HAP-1 (cell line): ENCODE data around the gene SH3GLB1.

ENCODE experiments used
- DNase-seq, 2 experiments: peaks; one replicate each; pipeline ENCODE4 v3.0.0-alpha.2; 2016 to 2020; ENCODE audit warnings: low spot score in 2 of 2
- H3K27me3 ChIP-seq: fragments of 250-450 bp; sonication (Bioruptor Pico); 2 replicates; pipeline ENCODE4 v1.5.1; 2020; ENCODE audit warnings: low read depth, mild to moderate bottlenecking, moderate library complexity
- H3K36me3 ChIP-seq: fragments of 250-450 bp; sonication (Bioruptor Pico); replicated peaks from 2 replicates; pipeline ENCODE4 v1.5.1; 2020; ENCODE audit warnings: mild to moderate bottlenecking
- H3K4me1 ChIP-seq: fragments of 250-450 bp; sonication (Bioruptor Pico); 2 replicates; pipeline ENCODE4 v1.5.1; 2020; ENCODE audit warnings: mild to moderate bottlenecking
- H3K4me3 ChIP-seq: fragments of 250-450 bp; sonication (Bioruptor Pico); 2 replicates; pipeline ENCODE4 v1.5.1; 2020; ENCODE audit warnings: mild to moderate bottlenecking, moderate library complexity
- H3K9me3 ChIP-seq: fragments of 250-450 bp; sonication (Bioruptor Pico); 2 replicates; pipeline ENCODE4 v1.5.1; 2020; ENCODE audit warnings: mild to moderate bottlenecking, moderate library complexity
- in situ Hi-C: fragments of 300-500 bp; cut with MboI; formaldehyde crosslinking; loops from 3 replicates; pipeline ENCODE4 v1.14.3; 2020; ENCODE audit warnings: low sequenced_read_pairs, inconsistent platforms, mixed read lengths

Gene SH3GLB1

DNA sequence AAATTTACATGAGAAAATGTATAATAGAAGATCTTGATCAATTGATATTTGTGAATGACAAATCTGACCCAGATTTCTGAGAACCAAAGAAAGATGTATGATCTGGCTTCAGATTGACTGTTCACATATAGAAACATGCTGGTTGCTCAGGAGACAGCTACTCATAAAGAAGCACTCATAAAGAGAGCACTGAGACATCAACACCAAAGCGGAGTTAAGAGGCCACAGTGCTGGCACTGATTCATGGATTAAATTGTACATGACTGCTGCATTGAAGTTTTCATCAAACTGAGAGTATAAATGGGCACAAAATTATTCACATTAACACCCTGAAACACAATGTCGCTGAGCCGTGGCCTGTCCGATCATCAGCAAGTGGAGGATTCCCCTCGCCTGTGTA, 46.2 kb downstream of the SH3GLB1 start:
- H3K36me3 ChIP-seq = no peaks in the 10 kb centered on the region
- H3K4me3 ChIP-seq = no peak overlapping the region
- no peaks in the 10 kb centered on the region for H3K9me3 ChIP-seq
- no peaks in the 10 kb centered on the region for H3K27me3 ChIP-seq
- no peaks in the 10 kb centered on the region for H3K4me1 ChIP-seq
- DNase-seq = no peak
- in situ Hi-C loops = no loop called here

DNA sequence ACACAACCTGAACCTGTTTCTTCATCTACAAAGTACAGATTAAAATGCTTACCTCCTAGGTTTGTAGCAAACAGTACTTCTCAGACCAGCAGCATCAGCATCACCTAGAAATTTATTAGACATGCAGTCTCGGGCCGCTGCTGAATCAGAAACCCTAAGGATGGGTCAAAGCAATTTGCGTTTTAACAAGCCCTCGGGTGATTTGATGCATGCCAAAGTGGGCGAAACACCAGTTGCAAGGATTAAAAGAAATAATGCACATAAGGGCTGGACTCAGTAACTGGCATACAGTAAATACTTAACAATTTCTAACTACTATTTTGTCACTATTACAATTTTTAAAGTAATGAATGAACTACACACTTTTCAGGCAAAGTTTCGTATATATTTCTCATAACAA, 47.5 kb downstream of the SH3GLB1 start:
- Histone ChIP-seq H3K9me3 (no peaks in the 10 kb centered on the region), H3K36me3 (no peaks in the 10 kb centered on the region), H3K4me3 (no peak overlapping the region), H3K27me3 (no peaks in the 10 kb centered on the region), H3K4me1 (no peaks in the 10 kb centered on the region)
- no peak for DNase-seq
- in situ Hi-C loops = no loop called here

DNA sequence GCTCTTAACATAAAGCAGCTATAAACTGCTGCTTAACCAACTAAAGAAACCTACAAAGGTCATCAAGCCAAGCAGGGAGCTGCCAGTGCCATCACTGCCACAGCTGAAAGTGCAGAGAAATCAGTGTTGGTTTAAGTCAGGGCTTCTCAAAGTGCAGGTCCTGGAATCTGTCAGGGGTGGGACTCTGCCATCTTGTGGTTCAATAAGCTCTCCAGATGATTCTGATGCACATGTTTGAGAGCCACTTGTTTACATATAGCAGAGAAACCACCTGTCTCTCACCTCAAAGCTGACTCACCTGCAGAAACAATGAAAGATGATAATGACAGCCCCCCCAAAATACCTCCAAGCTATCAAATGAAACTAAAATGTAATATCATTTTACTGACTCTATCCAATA, 49.3 kb downstream of the SH3GLB1 start:
- H3K4me3 ChIP-seq = no peak overlapping the region
- no peak for DNase-seq
- no peaks in the 10 kb centered on the region for H3K36me3 ChIP-seq
- no peaks in the 10 kb centered on the region for H3K9me3 ChIP-seq
- no peaks in the 10 kb centered on the region for H3K27me3 ChIP-seq
- in situ Hi-C loops = no loop called here
- H3K4me1 ChIP-seq = no peaks in the 10 kb centered on the region

DNA sequence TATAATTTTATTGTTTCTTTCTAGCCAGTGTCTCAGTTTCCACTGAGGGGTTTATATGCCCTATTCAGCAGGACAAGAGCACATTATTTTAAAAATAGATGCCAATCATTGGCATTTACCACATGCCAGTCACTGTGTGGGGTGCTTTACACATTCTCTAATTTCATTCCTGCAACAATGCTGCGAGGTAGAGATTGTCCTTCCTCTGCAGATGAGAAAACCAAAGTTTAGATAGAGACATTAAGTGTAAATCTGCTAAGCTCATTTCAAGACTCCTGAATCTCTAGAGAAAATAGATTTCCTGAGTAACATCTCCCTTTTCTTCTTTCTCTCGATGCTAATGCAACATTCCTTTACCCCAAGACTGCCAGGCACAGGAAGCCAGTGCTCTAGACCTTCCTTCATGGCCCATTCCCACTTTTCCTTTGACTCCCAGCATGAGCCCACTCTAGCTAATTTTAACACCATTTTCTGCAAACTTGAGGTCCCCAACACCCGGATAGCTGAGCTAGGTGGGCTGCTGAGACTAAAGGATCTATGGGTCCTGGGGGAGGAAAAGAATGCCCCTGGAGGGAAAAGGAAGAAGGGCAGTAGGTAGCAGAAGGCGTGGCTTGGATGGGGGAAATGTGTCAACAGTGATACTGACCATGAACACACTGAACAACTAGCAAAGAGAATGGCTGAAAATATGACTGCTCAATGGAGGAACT, 50.0 kb downstream of the SH3GLB1 start:
- no peaks in the 10 kb centered on the region for H3K4me1 ChIP-seq
- no peaks in the 10 kb centered on the region for H3K9me3 ChIP-seq
- H3K36me3 ChIP-seq = no peaks in the 10 kb centered on the region
- H3K4me3 ChIP-seq = no peak overlapping the region
- in situ Hi-C loops = no loop called here
- no peak for DNase-seq
- H3K27me3 ChIP-seq = no peaks in the 10 kb centered on the region

DNA sequence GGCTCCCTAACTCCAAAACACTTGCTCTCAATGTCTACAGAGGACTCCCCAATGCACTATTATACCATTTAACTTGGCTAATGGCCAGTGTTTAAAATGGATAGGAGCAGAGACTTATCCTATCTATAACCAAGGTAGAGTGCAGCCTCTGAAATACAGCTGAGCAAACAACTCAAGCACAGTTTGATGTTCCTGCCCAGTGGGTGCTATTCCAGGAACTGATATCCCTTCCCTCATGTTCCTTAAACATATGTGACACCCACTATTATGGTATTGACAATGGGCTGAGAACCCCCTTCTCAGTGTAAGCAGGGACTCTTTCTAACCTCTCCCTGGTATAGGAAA, 51.7 kb downstream of the SH3GLB1 start:
- H3K9me3 ChIP-seq = no peaks in the 10 kb centered on the region
- H3K27me3 ChIP-seq = no peaks in the 10 kb centered on the region
- H3K4me3 ChIP-seq = no peak overlapping the region
- in situ Hi-C loops = no loop called here
- H3K36me3 ChIP-seq = no peaks in the 10 kb centered on the region
- H3K4me1 ChIP-seq = no peaks in the 10 kb centered on the region
- no peak for DNase-seq

DNA sequence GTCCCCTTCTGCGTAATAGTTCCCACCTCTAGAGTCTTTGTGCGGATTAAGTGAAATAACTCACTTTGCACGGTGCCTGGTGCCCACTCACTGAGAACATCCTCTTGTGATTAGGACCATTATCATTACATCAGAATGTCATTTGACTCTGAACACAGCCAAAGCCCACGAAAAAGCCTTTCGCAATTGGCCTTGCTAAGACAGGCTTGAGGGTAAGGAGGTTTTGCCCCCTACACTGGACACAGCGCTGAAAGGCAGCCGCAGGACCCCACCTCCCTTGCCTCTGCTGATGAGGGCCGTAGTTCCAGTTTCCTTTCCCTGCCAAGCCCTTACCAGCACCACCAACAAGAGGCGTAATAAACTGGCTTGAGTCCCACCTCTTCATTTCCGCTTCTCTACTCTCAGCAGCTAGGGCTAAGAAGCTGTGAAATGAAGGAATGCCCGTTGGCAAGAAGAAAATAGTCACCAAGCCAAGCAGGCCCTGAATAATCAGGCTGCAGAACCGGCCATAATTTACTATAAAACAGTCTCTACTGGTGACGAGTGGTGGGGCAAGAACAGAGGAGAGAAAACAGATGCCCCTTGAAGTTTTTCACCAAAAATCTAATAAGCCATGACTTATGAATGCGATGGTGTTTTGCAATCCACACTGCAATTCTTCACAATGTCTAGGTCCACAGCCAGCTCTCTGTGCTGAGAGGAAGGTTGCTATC, 53.1 kb downstream of the SH3GLB1 start:
- in situ Hi-C loops = no loop called here
- DNase-seq = no peak

DNA sequence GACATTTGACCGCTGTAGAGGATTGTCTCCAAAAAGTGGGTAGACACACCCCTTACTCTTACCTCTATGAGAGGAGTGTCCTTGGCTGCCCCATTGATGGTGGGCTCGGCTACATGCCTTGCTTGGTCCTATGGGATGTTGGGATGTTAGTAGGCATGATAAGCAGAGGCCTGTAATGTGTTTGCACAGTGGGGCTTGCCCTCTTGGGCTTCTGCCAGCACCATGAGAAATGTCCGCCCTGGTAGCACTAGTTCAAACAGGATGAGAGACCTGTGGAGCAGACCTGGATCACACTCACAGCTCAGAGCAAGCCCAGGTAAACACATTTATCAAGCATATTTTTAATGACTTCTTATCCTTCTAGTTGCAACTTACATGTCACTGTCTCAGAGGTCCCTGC, 54.2 kb downstream of the SH3GLB1 start:
- DNase-seq = no peak
- in situ Hi-C loops = no loop called here
- no peaks in the 10 kb centered on the region for H3K4me1 ChIP-seq

More for the DNA sequence above, 53.1 kb downstream of the SH3GLB1 start:
- H3K4me3 ChIP-seq = no peak overlapping the region
- H3K4me1 ChIP-seq = no peaks in the 10 kb centered on the region
- no peaks in the 10 kb centered on the region for H3K36me3 ChIP-seq
- no peaks in the 10 kb centered on the region for H3K9me3 ChIP-seq
- H3K27me3 ChIP-seq = no peaks in the 10 kb centered on the region

DNA sequence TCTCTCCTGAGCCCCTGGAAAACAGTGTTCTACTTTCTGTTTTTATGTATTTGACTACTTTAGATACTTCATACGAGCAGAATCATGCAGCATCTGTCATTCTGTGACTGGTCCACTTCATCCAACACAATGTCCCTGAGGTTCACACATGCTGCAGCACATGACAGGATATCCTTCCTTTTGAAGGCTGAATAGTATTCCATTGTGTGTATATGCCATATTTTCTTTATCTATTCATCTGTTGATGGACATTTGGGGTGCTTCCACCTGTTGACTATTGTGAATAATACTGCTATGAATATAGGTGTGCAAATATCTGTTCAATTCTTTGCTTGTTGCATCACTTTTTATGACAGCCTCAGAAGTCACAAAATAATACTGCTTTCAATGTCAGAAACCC, 55.8 kb downstream of the SH3GLB1 start:
- Histone ChIP-seq H3K36me3 (no peaks in the 10 kb centered on the region), H3K9me3 (no peaks in the 10 kb centered on the region), H3K4me3 (no peak overlapping the region), H3K4me1 (no peaks in the 10 kb centered on the region), H3K27me3 (no peaks in the 10 kb centered on the region)
- in situ Hi-C loops = no loop called here
- no peak for DNase-seq

More for the DNA sequence above, 54.2 kb downstream of the SH3GLB1 start:
- Histone ChIP-seq H3K36me3 (no peaks in the 10 kb centered on the region), H3K27me3 (no peaks in the 10 kb centered on the region), H3K4me3 (no peak overlapping the region), H3K9me3 (no peaks in the 10 kb centered on the region)

DNA sequence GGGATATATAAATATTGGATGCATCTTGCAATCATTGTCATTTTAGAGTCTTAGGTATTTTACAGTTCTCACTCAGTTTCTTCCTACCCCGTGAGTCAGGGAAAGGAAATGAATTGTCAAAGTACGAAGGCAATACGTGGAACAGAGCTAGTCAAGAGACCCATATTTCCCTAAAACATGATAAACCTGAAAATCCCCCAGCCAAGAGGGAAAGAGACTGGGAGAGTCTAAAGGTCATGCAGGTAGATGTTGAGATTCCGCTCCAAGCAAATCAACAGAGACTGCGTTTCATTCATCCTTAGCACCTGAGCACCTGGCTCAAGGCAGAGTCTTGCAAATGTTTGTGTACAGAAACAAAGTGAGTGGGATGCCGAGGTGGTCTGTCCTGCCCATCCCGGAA, 58.0 kb downstream of the SH3GLB1 start:
- in situ Hi-C loops = no loop called here
- no peaks in the 10 kb centered on the region for H3K27me3 ChIP-seq
- H3K36me3 ChIP-seq = no peaks in the 10 kb centered on the region
- no peak for DNase-seq
- no peaks in the 10 kb centered on the region for H3K4me1 ChIP-seq
- no peaks in the 10 kb centered on the region for H3K9me3 ChIP-seq
- H3K4me3 ChIP-seq = no peak overlapping the region

DNA sequence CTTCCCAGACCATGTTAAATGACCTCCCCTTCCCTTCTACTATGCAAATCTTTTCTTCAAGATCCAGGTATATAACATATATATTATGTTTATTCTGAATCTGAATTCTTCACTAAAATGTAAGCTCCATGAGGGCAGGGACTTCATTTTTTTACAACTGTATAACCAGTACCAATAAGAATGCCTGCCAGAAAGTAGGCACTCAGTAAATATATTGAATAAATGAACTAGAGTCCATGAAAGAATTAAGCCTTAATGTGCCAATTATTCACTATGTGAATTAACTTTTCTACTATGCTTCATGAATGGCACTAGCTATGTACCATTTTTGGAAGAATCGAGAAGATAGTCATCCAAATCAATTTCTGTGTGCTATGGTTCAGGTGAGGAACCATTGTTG, 60.1 kb downstream of the SH3GLB1 start:
- Histone ChIP-seq H3K36me3 (no peaks in the 10 kb centered on the region), H3K4me1 (no peaks in the 10 kb centered on the region), H3K9me3 (no peaks in the 10 kb centered on the region), H3K4me3 (no peak overlapping the region), H3K27me3 (no peaks in the 10 kb centered on the region)
- no peak for DNase-seq
- in situ Hi-C loops = no loop called here

DNA sequence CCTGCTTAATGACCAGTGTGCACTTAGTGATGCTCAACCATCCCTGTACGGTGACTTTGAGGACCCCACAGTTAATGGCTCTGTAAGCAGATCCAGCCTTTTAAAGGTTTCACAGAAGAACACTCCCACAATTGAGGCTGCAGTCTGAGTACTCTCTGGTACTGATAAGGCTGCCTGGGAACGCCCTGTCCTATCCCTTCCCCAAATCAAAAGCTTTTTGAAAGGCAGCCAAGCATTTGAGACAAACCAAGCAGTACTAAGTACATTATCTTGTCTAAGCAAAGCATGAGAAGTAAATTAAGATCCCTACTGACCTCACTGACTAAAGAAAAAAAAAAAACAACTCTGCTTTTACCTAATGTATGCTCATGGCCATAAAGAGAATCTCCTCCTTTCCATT, 60.7 kb downstream of the SH3GLB1 start:
- Histone ChIP-seq H3K9me3 (no peaks in the 10 kb centered on the region), H3K4me1 (no peaks in the 10 kb centered on the region), H3K36me3 (no peaks in the 10 kb centered on the region), H3K4me3 (no peak overlapping the region), H3K27me3 (no peaks in the 10 kb centered on the region)
- in situ Hi-C loops = no loop called here
- no peak for DNase-seq

DNA sequence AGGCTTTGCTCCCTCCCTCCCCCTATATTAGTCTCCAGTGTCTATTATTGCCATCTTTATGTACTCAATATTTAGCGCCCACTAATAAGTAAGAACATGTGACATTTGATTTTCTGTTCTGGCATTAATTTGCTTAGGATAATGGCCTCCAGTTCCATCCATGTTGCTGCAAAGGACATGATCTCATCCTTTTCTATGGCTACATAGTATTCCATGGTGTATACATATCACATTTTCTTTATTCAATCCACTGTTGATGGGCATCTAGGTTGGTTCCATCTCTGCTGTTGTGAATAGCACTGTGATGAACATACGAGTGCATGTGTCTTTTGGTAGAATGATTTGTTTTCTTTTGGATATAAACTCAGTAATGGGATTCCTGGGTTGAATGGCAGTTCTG, 61.3 kb downstream of the SH3GLB1 start:
- in situ Hi-C loops = no loop called here
- Histone ChIP-seq H3K36me3 (no peaks in the 10 kb centered on the region), H3K9me3 (no peaks in the 10 kb centered on the region), H3K27me3 (no peaks in the 10 kb centered on the region), H3K4me1 (no peaks in the 10 kb centered on the region), H3K4me3 (no peak overlapping the region)
- no peak for DNase-seq

DNA sequence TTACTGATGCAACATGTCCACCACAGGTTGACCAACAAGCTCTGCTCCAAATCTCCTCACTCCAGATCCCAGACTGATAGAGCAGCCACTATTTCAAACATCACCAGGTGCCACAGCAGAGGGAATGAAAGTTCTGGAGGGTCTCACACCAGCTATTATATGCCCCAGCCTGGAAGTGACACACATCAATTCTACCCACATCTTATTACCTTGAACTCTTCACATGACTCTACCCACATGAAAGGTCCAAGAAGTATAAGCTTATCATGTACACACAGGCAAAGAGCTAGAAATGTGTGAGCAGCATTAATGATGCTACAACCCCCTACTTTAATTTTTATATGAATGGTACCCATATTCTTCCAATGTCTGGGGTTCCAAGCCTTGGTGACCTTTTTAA, 64.2 kb downstream of the SH3GLB1 start:
- Histone ChIP-seq H3K4me1 (no peaks in the 10 kb centered on the region), H3K27me3 (no peaks in the 10 kb centered on the region), H3K36me3 (no peaks in the 10 kb centered on the region), H3K4me3 (no peak overlapping the region), H3K9me3 (no peaks in the 10 kb centered on the region)
- DNase-seq = no peak
- in situ Hi-C loops = no loop called here

DNA sequence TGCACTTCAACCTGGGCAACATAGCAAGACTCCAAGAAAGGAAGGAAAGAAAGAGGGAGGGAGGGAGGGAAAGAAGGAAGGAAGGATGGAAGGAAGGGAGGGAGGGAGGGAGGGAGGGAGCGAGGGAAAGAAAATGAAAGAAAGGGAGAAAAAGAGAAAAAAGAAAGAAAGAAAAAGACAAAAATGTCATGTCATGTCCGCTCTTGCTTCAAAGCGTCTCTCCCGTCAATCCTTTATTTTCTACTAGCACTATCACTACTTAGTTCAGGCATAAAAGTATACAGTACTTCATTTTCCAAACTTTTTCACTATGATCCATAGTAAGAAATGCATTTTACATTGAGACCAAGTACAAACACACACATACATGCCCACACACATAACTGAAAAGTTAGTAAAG, 64.7 kb downstream of the SH3GLB1 start:
- in situ Hi-C loops = no loop called here
- DNase-seq = no peak
- no peaks in the 10 kb centered on the region for H3K27me3 ChIP-seq
- H3K4me3 ChIP-seq = no peak overlapping the region
- H3K4me1 ChIP-seq = peaks cover 3% of the 10 kb centered on the region; the same call in 1 of the 2 replicates
- no peaks in the 10 kb centered on the region for H3K9me3 ChIP-seq
- no peaks in the 10 kb centered on the region for H3K36me3 ChIP-seq
